Activated CD4-positive, alpha-beta T cell treated with anti-CD3 and anti-CD28 coated beads for 36 hours (primary cell): Measurements from ENCODE around the gene TUB. TPM values are rescaled to one million over a fixed set of nuclear protein-coding genes. Genes with fewer than 3 reads are reported as not detected.

ENCODE experiments used
- ATAC-seq: fragments of 200-7000 bp; cut with Tn5 transposase; one replicate; pipeline ENCODE4 v1.10.0; 2021; ENCODE audit warnings: mild to moderate bottlenecking, moderate library complexity
- CTCF ChIA-PET: fragments of 350-600 bp; sonication (Branson Sonifier 250); formaldehyde crosslinking; loops from one replicate; lab custom pipeline; 2021; ENCODE audit warnings: antibody characterized with exemption; lab: Charles Lee
- POLR2A ChIA-PET: fragments of 350-600 bp; sonication (Branson Sonifier 250); formaldehyde crosslinking; loops from one replicate; lab custom pipeline; 2021; ENCODE audit warnings: antibody characterized with exemption, inconsistent platforms; lab: Charles Lee
- DNase-seq: peaks from one replicate; pipeline ENCODE4 v3.0.0-alpha.2; 2020
- H3K27ac Mint-ChIP-seq: one replicate; pipeline ENCODE4 v1.8.0; 2021; ENCODE audit warnings: mixed read lengths
- H3K27me3 Mint-ChIP-seq: one replicate; pipeline ENCODE4 v1.8.0; 2021; ENCODE audit warnings: mixed read lengths
- H3K36me3 Mint-ChIP-seq: one replicate; pipeline ENCODE4 v1.8.0; 2021; ENCODE audit warnings: low read depth, mixed read lengths
- H3K4me1 Mint-ChIP-seq: one replicate; pipeline ENCODE4 v1.8.0; 2021; ENCODE audit warnings: mixed read lengths
- H3K4me3 Mint-ChIP-seq: one replicate; pipeline ENCODE4 v1.8.0; 2021; ENCODE audit warnings: mild to moderate bottlenecking, moderate library complexity, mixed read lengths
- H3K9me3 Mint-ChIP-seq: one replicate; pipeline ENCODE4 v1.8.0; 2021; ENCODE audit warnings: low read depth, mixed read lengths
- intact Hi-C, 2 experiments: fragments of 100-400 bp; cut with DNase I in 1 of 2; cut with micrococcal nuclease in 1 of 2; formaldehyde crosslinking; loops; one replicate each; pipeline versions ENCODE4 v1.14.2 to v1.15.1; 2022 to 2024; cut with DNase I, micrococcal nuclease
- total RNA-seq, 2 experiments: library from RNA; stranded (reverse); gene quantifications; one replicate each; pipeline ENCODE4 v1.2.3, GENCODE V29; 2021

The TUB gene
- total RNA-seq, 2 experiments from 2014 or later: 0.33 to 0.48 TPM

DNA sequence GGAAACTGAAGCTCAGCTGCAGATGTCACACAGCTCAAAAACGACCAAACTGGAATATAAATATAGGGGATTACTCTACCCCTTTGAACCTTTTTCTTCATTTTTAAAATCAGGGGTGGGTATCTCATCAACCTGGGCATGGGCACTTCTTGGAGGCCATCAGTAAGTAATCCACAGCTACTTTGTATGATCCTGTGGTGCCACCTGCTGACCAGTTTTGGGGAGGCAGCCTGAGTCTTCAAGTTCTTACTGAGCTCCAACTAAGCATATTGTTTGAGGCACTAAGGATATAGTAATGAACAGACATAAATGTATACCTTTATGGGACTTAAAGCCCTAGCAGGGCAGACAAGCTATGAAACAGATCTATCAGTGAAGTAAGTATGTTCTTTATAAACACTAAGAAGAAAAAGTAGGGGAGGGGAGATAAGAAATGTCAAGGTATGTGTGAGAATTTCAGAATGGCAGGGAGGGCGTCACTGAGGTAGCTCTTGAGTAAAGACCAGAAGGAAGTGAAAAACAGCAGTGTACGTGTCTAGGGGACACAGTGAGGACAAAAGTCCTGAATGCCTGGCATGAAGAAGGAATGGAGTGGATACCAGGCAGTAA lies 18.4 kb downstream of the TUB start:
- Mint-ChIP-seq H3K4me3 (no peak overlapping the region), H3K36me3 (no peaks in the 10 kb centered on the region), H3K9me3 (no peaks in the 10 kb centered on the region), H3K27ac (no peak overlapping the region), H3K4me1 (no peaks in the 10 kb centered on the region), H3K27me3 (no peaks in the 10 kb centered on the region)
- ChIA-PET POLR2A (interaction anchor here (0.8 kb wide), 1 partner anchor 112 kb away, joined by 3 read pairs; the partner anchor contains the start of gene EIF3F), CTCF (interaction anchor here (0.6 to 4.3 kb wide), 39 partner anchors 10 to 1014 kb away, joined by 3 to 86 read pairs (median 5); partner anchors contain the start of genes EIF3F and TUB)
- peak; percentile 74 for ATAC-seq
- peak; percentile 77 for DNase-seq
- intact Hi-C loops: loop anchor here (1.0 to 2.0 kb wide), 5 partner anchors 66 to 207 kb away; no protein-coding TSS in a partner anchor

GRCh38 chr11:8100158-8100557 lies 19.1 kb downstream of the TUB start:
- Mint-ChIP-seq H3K4me3 (no peak overlapping the region), H3K36me3 (no peaks in the 10 kb centered on the region), H3K4me1 (no peaks in the 10 kb centered on the region), H3K9me3 (no peaks in the 10 kb centered on the region), H3K27me3 (no peaks in the 10 kb centered on the region), H3K27ac (no peak overlapping the region)
- DNase-seq (no peak), ATAC-seq (no peak)
- CTCF ChIA-PET: interaction anchor here (0.6 to 4.3 kb wide), 21 partner anchors 9 to 1014 kb away, joined by 3 to 86 read pairs (median 5); partner anchors contain the start of gene EIF3F
- POLR2A ChIA-PET: no interaction called here
- intact Hi-C loops: no loop called here

DNA sequence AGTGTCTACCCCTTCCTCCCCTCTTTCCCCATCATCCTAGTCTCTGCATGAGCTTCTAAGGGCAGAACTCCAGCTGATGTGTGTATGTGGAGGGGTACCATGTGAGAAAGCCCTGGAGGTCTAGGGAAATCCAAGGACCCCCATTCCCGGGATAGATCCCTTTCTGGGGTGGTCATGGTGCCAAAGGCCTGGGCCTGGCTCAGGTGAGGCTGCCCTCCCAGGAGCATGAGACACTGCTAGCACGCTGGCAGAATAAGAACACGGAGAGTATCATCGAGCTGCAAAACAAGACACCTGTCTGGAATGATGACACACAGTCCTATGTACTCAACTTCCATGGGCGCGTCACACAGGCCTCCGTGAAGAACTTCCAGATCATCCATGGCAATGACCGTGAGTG lies 19.6 kb downstream of the TUB start:
- intact Hi-C loops: no loop called here
- DNase-seq: no peak
- no peak overlapping the region for H3K4me3 Mint-ChIP-seq
- no peaks in the 10 kb centered on the region for H3K27me3 Mint-ChIP-seq
- no peak for ATAC-seq
- no peaks in the 10 kb centered on the region for H3K9me3 Mint-ChIP-seq
- H3K27ac Mint-ChIP-seq: no peak overlapping the region
- H3K36me3 Mint-ChIP-seq: no peaks in the 10 kb centered on the region
- CTCF ChIA-PET: interaction anchor here (0.6 to 4.3 kb wide), 12 partner anchors 12 to 516 kb away, joined by 3 to 86 read pairs (median 6); partner anchors contain the start of gene EIF3F
- POLR2A ChIA-PET: no interaction called here
- no peaks in the 10 kb centered on the region for H3K4me1 Mint-ChIP-seq

- DNase-seq: no peak
- Mint-ChIP-seq H3K4me1 (no peaks in the 10 kb centered on the region), H3K36me3 (no peaks in the 10 kb centered on the region), H3K4me3 (no peak overlapping the region), H3K9me3 (no peaks in the 10 kb centered on the region), H3K27me3 (no peaks in the 10 kb centered on the region), H3K27ac (no peak overlapping the region)
- ChIA-PET CTCF (interaction anchor here (0.7 to 4.3 kb wide), 4 partner anchors 65 to 531 kb away, joined by 3 to 86 read pairs (median 31); no protein-coding TSS in a partner anchor), POLR2A (no interaction called here)
- intact Hi-C loops: no loop called here
- no peak for ATAC-seq
Measured at GRCh38 chr11:8101421-8101820, 20.4 kb downstream of the TUB start.

DNA sequence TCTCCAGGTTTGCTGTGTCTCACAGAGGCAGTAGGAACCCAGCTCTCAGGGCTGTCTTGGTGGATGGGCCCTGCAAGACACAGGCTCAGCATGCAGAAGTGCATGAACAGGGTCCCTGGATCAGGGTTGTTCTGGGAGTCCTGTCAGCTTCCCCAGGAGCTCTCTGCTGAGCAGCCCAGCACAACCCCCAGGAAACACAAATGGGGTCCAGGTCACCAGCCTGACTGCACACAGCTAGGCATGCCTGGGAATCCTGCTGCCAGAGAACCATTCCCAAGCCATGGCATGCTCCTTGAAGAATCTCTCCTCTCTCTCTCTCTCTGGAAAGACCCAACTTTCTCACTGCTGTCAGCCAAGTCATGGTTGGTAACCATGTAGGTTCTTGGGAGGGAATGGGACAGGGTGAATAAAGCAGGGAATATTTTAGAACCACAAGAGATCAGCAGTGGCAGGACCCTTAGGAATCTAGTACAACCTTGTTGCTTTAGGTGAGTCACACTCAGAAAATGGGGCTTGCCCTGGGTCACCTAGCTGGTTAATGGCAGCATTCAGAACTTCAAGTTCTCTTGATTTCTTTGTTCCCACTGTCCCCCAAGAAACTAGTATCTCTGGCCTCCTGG lies 21.4 kb downstream of the TUB start:
- CTCF ChIA-PET: interaction anchor here (0.6 to 1.4 kb wide), 3 partner anchors 69 to 208 kb away, joined by 3 to 5 read pairs (median 3); no protein-coding TSS in a partner anchor
- H3K36me3 Mint-ChIP-seq: no peaks in the 10 kb centered on the region
- H3K9me3 Mint-ChIP-seq: no peaks in the 10 kb centered on the region
- ATAC-seq (no peak), DNase-seq (no peak)
- POLR2A ChIA-PET: interaction anchor here (0.6 kb wide), 1 partner anchor 453 kb away, joined by 4 read pairs; no protein-coding TSS in a partner anchor
- intact Hi-C loops: no loop called here
- no peak overlapping the region for H3K4me3 Mint-ChIP-seq
- H3K27me3 Mint-ChIP-seq: no peaks in the 10 kb centered on the region
- H3K27ac Mint-ChIP-seq: no peak overlapping the region
- H3K4me1 Mint-ChIP-seq: no peaks in the 10 kb centered on the region

GRCh38 chr11:8102965-8103364 lies 22.0 kb downstream of the TUB start:
- Mint-ChIP-seq H3K4me1 (no peaks in the 10 kb centered on the region), H3K36me3 (no peaks in the 10 kb centered on the region), H3K9me3 (no peaks in the 10 kb centered on the region), H3K27ac (no peak overlapping the region), H3K4me3 (no peak overlapping the region), H3K27me3 (no peaks in the 10 kb centered on the region)
- intact Hi-C loops: no loop called here
- CTCF ChIA-PET: interaction anchor here (1.4 kb wide), 1 partner anchor 69 kb away, joined by 5 read pairs; no protein-coding TSS in a partner anchor
- ATAC-seq (no peak), DNase-seq (no peak)
- POLR2A ChIA-PET: no interaction called here

GRCh38 chr11:8103909-8104308 lies 22.9 kb downstream of the TUB start:
- CTCF ChIA-PET: interaction anchor here (0.6 to 0.7 kb wide), 2 partner anchors 36 to 117 kb away, joined by 3 read pairs; partner anchors contain the start of gene EIF3F

DNA sequence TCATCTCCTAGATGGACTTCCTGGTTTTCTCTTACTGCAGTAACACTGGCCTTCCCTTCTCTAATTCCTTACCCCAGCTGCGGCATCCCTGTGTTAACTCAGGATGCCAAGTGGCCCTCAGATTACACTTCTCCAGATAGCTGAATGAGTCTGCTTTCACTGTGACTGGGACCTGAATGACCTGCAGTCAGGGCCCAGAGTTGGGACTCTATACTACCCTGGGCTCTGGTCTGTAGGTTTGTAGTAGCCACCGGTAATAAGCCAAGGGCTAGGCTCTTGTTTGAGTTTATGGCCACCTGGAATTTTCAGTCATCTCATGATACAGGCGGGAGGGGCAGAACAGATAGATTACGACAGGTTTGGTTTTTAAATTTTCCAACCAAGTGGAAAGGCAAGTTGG lies 24.1 kb downstream of the TUB start:
- H3K4me3 Mint-ChIP-seq: no peak overlapping the region
- no peak overlapping the region for H3K27ac Mint-ChIP-seq
- no peaks in the 10 kb centered on the region for H3K9me3 Mint-ChIP-seq
- no peaks in the 10 kb centered on the region for H3K4me1 Mint-ChIP-seq
- peaks cover 4% of the 10 kb centered on the region for H3K36me3 Mint-ChIP-seq
- ATAC-seq (no peak), DNase-seq (no peak)
- ChIA-PET CTCF (interaction anchor here (0.7 to 1.0 kb wide), 2 partner anchors 26 to 72 kb away, joined by 3 read pairs; no protein-coding TSS in a partner anchor), POLR2A (no interaction called here)
- intact Hi-C loops: no loop called here
- no peaks in the 10 kb centered on the region for H3K27me3 Mint-ChIP-seq

More at GRCh38 chr11:8103909-8104308, 22.9 kb downstream of the TUB start:
- no peak overlapping the region for H3K27ac Mint-ChIP-seq
- intact Hi-C loops: no loop called here
- no peak for DNase-seq
- POLR2A ChIA-PET: no interaction called here
- no peaks in the 10 kb centered on the region for H3K4me1 Mint-ChIP-seq
- no peaks in the 10 kb centered on the region for H3K36me3 Mint-ChIP-seq
- H3K4me3 Mint-ChIP-seq: no peak overlapping the region
- H3K9me3 Mint-ChIP-seq: no peaks in the 10 kb centered on the region
- no peak for ATAC-seq
- no peaks in the 10 kb centered on the region for H3K27me3 Mint-ChIP-seq

GRCh38 chr11:8105666-8106065 lies 24.7 kb downstream of the TUB start:
- Mint-ChIP-seq H3K36me3 (peaks cover 8% of the 10 kb centered on the region), H3K27ac (no peak overlapping the region), H3K4me1 (no peaks in the 10 kb centered on the region), H3K4me3 (no peak overlapping the region), H3K9me3 (no peaks in the 10 kb centered on the region), H3K27me3 (no peaks in the 10 kb centered on the region)
- intact Hi-C loops: no loop called here
- POLR2A ChIA-PET: no interaction called here
- ATAC-seq (no peak), DNase-seq (no peak)
- CTCF ChIA-PET: interaction anchor here (0.7 kb wide), 1 partner anchor 26 kb away, joined by 3 read pairs; no protein-coding TSS in a partner anchor

- ChIA-PET CTCF (no interaction called here), POLR2A (no interaction called here)
- no peak overlapping the region for H3K27ac Mint-ChIP-seq
- no peak for DNase-seq
- intact Hi-C loops: no loop called here
- H3K9me3 Mint-ChIP-seq: no peaks in the 10 kb centered on the region
- peaks cover 12% of the 10 kb centered on the region for H3K36me3 Mint-ChIP-seq
- H3K27me3 Mint-ChIP-seq: no peaks in the 10 kb centered on the region
- H3K4me1 Mint-ChIP-seq: no peaks in the 10 kb centered on the region
- no peak for ATAC-seq
- H3K4me3 Mint-ChIP-seq: no peak overlapping the region
Measured at GRCh38 chr11:8106679-8107078, 25.7 kb downstream of the TUB start.

DNA sequence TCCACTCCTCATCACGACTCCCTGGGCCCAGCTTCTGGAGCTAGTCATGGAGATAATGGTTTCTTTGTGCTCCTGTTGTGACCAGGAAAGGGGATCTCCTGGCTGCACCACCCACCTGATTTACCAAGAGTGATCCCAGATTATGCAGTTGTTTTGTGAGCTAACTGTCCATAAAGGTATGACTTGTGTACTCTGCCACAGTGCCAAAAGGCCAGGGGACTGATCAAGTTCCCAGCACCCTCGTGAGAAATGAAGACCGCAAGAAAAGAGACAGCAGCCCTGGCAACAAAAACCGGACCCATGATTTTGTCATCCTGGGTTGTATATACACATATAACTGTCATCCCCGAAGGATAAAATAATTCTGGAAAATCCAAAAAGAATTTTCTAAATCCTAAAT lies 26.6 kb downstream of the TUB start:
- intact Hi-C loops: no loop called here
- Mint-ChIP-seq H3K27ac (no peak overlapping the region), H3K9me3 (no peaks in the 10 kb centered on the region), H3K4me1 (no peaks in the 10 kb centered on the region), H3K4me3 (no peak overlapping the region), H3K36me3 (peaks cover 13% of the 10 kb centered on the region), H3K27me3 (no peaks in the 10 kb centered on the region)
- POLR2A ChIA-PET: no interaction called here
- ATAC-seq (no peak), DNase-seq (no peak)
- CTCF ChIA-PET: interaction anchor here (0.8 to 3.5 kb wide), 2 partner anchors 8 to 75 kb away, joined by 3 to 24 read pairs; no protein-coding TSS in a partner anchor
